SHP77 treated with DMSO at 0.1 percent for 48 hours (cell line): ENCODE results near the gene RAPGEF5.
A peak's percentile ranks its signal among the peaks of the same experiment; 100 is the strongest.
"Not testable (repeated sequence)": the region's sequence is repeated elsewhere in the genome, so short reads cannot be mapped to it uniquely, and the experiment has no call there.

Experiments
- DNase-seq: peaks from one replicate; lab custom pipeline; 2025; lab: John Stamatoyannopoulos, UW

The RAPGEF5 gene

GRCh38 chr7:22117222-22117621 is 239.7 kb downstream of the RAPGEF5 start:
- DNase-seq: no peak

- DNase-seq: no peak
Measured at GRCh38 chr7:22116451-22117030, 240.4 kb downstream of the RAPGEF5 start.

- DNase-seq: no peak
Measured at GRCh38 chr7:22115689-22116088, 241.3 kb downstream of the RAPGEF5 start.

- no peak for DNase-seq
Measured at GRCh38 chr7:22114440-22114981, 242.4 kb downstream of the RAPGEF5 start.

GRCh38 chr7:22113041-22113440 is 243.9 kb downstream of the RAPGEF5 start:
- DNase-seq: no peak

- no peak for DNase-seq
Measured at GRCh38 chr7:22111661-22112060, 245.3 kb downstream of the RAPGEF5 start.

GRCh38 chr7:22110881-22111280 is 246.1 kb downstream of the RAPGEF5 start:
- no peak for DNase-seq

GRCh38 chr7:22110227-22110839 is 246.6 kb downstream of the RAPGEF5 start:
- DNase-seq: peak; percentile 70

- DNase-seq: no peak
Measured at GRCh38 chr7:22109761-22110160, 247.2 kb downstream of the RAPGEF5 start.

- no peak for DNase-seq
Measured at GRCh38 chr7:22108151-22108845, 248.7 kb downstream of the RAPGEF5 start.

GRCh38 chr7:22105550-22105949 is 251.4 kb downstream of the RAPGEF5 start:
- no peak for DNase-seq

- DNase-seq: no peak
Measured at GRCh38 chr7:22094413-22095342, 262.3 kb downstream of the RAPGEF5 start.

GRCh38 chr7:22093936-22094335 is 263.0 kb downstream of the RAPGEF5 start:
- no peak for DNase-seq

- DNase-seq: no peak
Measured at GRCh38 chr7:22093001-22093400, 264.0 kb downstream of the RAPGEF5 start.

- DNase-seq: not testable (repeated sequence)
Measured at GRCh38 chr7:22090958-22091525, 265.9 kb downstream of the RAPGEF5 start.

- no peak for DNase-seq
Measured at GRCh38 chr7:22090512-22090911, 266.4 kb downstream of the RAPGEF5 start.

- DNase-seq: no peak
Measured at GRCh38 chr7:22090107-22090506, 266.8 kb downstream of the RAPGEF5 start.

- DNase-seq: no peak
Measured at GRCh38 chr7:22088827-22089226, 268.1 kb downstream of the RAPGEF5 start.

- no peak for DNase-seq
Measured at GRCh38 chr7:22087861-22088260, 269.1 kb downstream of the RAPGEF5 start.

- DNase-seq: no peak
Measured at GRCh38 chr7:22083704-22084240, 273.2 kb downstream of the RAPGEF5 start.
